ENCODE measurements around the gene RENBP. TPM values are rescaled to one million over a fixed set of nuclear protein-coding genes. Genes with fewer than 3 reads are reported as not detected.

The RENBP gene
- total RNA-seq, 1 experiment from 2014 or later, result 7.1 TPM

DNA sequence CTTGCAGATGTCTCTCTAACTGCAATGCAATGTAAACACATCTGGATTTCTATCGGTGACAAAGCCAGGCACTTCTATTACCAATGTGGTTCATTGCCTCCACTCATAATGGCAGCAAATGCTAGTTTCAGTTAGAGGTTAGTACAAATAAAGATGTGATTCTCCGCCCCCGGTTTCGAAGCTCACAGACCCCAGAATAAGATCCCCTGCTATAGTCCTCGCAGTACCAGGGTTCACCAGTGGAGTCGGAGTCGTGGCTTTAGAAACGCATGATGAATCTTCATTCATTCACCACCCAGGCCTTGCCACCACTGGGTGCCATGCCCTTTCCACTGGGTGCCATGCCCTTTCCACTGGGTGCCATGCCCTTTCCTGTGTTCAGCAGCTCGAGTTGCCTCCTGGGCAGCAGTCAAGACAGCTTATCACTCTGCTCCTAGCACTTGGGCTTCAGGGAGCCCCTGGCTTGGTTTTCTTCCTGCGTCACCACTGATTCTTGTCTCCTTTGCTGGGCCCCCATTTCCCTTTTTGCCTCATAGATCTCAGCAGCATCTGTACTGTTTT, 6.1 kb downstream of the RENBP start:
- Histone ChIP-seq H3K4me2 (ENCODE audit: insufficient read depth, insufficient read length, low read length) (no peak overlapping the region), H3K9ac (ENCODE audit: extremely low read depth, insufficient read length, low read length) (no peak overlapping the region), H4K20me1 (ENCODE audit: control insufficient read depth, insufficient read depth, insufficient read length) (no peaks in the 10 kb centered on the region), H3K4ac (ENCODE audit: low read depth, low read length) (no peak overlapping the region), H2BK20ac (ENCODE audit: low read depth, low read length, poor library complexity, severe bottlenecking) (no peak overlapping the region), H4K91ac (ENCODE audit: insufficient read length, low read depth, low read length) (no peak overlapping the region), H3K27me3 (ENCODE audit: insufficient read depth, low read length) (no peaks in the 10 kb centered on the region), H2AFZ (ENCODE audit: low read length) (no peak overlapping the region), H2AK5ac (ENCODE audit: insufficient read length, low read length) (no peak overlapping the region), H3K79me2 (ENCODE audit: insufficient read depth, low read length) (no peaks in the 10 kb centered on the region; the same call in 1 of the 2 replicates), H3K79me1 (ENCODE audit: insufficient read depth, low read depth, low read length, poor library complexity, severe bottlenecking) (no peaks in the 10 kb centered on the region), H2BK120ac (ENCODE audit: low read depth, low read length, poor library complexity, severe bottlenecking) (no peak overlapping the region), H3K18ac (ENCODE audit: insufficient read length, low read depth, low read length) (no peak overlapping the region), H4K8ac (replicated peaks; ENCODE audit: insufficient read length, low read depth, low read length) (no peak overlapping the region), H3K23ac (ENCODE audit: insufficient read length, low read depth, low read length) (no peak overlapping the region), H3K27ac (ENCODE audit: insufficient read length, low read depth, low read length) (no peak overlapping the region), H4K5ac (ENCODE audit: insufficient read length, low read depth, low read length) (no peak overlapping the region), H3T11ph (ENCODE audit: low read length) (no peak overlapping the region), H2BK15ac (ENCODE audit: low read depth, low read length) (no peak overlapping the region), H3K9me3 (ENCODE audit: control insufficient read depth, low read depth, low read length) (peaks cover 4% of the 10 kb centered on the region), H3K14ac (ENCODE audit: insufficient read depth, low read length) (no peak overlapping the region), H3K23me2 (ENCODE audit: insufficient read length, low read depth, low read length, poor library complexity, severe bottlenecking) (peaks cover 7% of the 10 kb centered on the region), H2BK12ac (ENCODE audit: insufficient read length, low read depth, low read length) (no peak overlapping the region), H3K4me1 (ENCODE audit: insufficient read depth, low read length) (no peaks in the 10 kb centered on the region), H3K56ac (ENCODE audit: insufficient read length, low read depth, low read length) (no peak overlapping the region), H2BK5ac (ENCODE audit: insufficient read length, low read length) (no peak overlapping the region)
- H3K27ac Mint-ChIP-seq, result no peak overlapping the region
- TF ChIP-seq, protein P1, sequence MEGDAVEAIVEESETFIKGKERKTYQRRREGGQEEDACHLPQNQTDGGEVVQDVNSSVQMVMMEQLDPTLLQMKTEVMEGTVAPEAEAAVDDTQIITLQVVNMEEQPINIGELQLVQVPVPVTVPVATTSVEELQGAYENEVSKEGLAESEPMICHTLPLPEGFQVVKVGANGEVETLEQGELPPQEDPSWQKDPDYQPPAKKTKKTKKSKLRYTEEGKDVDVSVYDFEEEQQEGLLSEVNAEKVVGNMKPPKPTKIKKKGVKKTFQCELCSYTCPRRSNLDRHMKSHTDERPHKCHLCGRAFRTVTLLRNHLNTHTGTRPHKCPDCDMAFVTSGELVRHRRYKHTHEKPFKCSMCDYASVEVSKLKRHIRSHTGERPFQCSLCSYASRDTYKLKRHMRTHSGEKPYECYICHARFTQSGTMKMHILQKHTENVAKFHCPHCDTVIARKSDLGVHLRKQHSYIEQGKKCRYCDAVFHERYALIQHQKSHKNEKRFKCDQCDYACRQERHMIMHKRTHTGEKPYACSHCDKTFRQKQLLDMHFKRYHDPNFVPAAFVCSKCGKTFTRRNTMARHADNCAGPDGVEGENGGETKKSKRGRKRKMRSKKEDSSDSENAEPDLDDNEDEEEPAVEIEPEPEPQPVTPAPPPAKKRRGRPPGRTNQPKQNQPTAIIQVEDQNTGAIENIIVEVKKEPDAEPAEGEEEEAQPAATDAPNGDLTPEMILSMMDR (conservative IDR thresholded peaks at IDR 0.05), result no peak
- H3K4me1 Mint-ChIP-seq, result peaks cover 12 to 28% of the 10 kb centered on the region in 2 experiments; a peak in 3 of 4 replicates
- no peak for DNase-seq
- peaks cover 8 to 20% (median 10%) of the 10 kb centered on the region in 3 experiments; a peak in 6 of 7 replicates for H3K36me3 Mint-ChIP-seq (ENCODE audit: insufficient read depth in 1 of 3, low read depth in 3 of 3)
- no peak overlapping the region for H3K4me3 Mint-ChIP-seq
- no peaks in the 10 kb centered on the region for H3K27me3 Mint-ChIP-seq (ENCODE audit: low read depth)
- no CpG with 5 or more reads among the region's 10 CpGs for WGBS (ENCODE audit: extremely low coverage, insufficient read length, low lambda C conversion rate)
- peaks cover 51 to 57% of the 10 kb centered on the region in 2 experiments for H3K9me3 Mint-ChIP-seq
